ENCODE data around the gene RAMP3.
"Not testable (repeated sequence)": the region's sequence is repeated elsewhere in the genome, so short reads cannot be mapped to it uniquely, and the experiment has no call there.

RAMP3 gene

DNA sequence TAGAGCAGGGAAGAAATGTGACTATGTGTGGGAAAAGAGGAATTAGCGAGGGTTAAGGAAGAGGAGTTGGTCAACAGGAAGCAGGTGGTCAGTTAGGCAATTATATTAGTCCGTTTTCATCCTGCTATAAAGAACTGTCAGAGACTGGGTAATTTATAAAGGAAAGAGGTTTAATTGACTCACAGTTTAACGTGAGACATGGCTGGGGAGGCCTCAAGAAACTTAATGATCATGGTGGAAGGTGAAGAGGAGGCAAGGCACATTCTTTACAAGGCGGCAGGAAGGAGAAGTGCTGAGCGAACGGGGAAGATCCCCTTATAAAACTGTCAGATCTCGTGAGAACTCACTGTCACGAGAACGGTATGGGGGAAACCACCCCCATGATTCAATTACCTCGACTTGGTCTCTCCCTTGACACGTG lies 35.0 kb downstream of the RAMP3 start:
- DNase-seq (ENCODE audit: low read depth in 3 of 3), result no peak

DNA sequence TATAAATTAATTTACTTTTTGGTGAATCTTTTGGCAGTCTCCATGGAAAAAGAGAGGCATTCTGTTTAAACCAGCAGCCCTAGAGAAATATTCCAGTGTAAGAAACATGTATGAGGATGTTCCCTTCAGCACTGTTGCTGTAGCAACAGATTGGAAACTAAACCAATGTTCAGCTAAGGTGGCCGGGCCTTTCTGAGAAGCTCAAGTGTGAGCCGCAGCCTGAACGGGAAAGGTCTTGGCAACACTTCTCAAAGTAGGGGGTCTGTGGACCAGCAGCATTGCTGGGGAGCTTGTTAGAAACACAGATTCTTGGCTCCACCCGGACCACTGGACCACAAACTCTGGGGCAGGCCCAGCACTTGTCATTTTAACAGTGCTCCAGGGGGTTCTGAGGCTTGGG lies 36.2 kb downstream of the RAMP3 start:
- no peak for DNase-seq (ENCODE audit: low read depth in 3 of 3)

DNA sequence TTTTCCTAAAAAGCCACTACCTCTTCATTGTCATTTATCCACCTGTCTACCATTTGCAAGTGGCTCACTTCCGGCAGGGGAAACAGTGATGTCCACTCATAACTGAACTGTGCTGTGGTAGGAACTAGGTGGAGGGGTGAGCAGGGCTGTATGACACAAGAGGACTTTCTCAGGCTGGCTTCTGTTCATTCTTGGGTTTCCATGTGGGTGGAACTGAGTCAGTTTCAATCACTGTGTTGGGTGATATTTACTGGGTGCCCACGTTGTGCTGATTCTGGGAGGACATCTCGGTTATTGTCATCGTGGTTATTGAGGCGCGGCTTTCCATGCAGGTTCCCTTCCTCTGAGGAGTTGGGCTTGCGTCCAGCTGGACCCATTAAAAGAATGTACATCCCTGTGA lies 38.8 kb downstream of the RAMP3 start:
- DNase-seq (ENCODE audit: low read depth in 3 of 3), result peak; percentile 16 to 66 (median 50)

- DNase-seq (ENCODE audit: low read depth in 3 of 3), result no peak
Observed at GRCh38 chr7:45197461-45197860, 39.9 kb downstream of the RAMP3 start.

DNA sequence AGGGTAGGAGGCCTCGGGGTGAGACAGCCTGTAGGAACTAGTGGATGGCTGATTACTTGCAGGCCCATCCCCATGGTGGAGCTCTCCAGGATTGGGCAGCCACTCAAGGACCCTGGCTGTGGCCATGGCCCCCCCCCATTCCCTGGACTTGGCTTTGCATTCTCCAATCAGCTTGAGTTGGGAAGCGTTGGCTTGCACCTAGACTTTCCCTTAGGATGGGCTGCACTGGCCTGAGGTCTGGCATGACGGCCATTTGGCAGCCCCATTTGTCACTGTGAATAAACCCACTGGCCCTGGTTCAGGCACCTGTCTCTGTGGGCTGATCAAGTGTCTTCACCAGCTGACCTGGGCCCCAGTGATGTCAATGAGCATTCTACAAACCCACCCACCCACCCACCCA lies 41.4 kb downstream of the RAMP3 start:
- DNase-seq (ENCODE audit: low read depth in 3 of 3), result no peak

GRCh38 chr7:45199506-45199905 lies 41.9 kb downstream of the RAMP3 start:
- no peak for DNase-seq (ENCODE audit: low read depth in 3 of 3)

GRCh38 chr7:45202625-45203024 lies 45.0 kb downstream of the RAMP3 start:
- DNase-seq (ENCODE audit: low read depth in 3 of 3), result no peak

DNA sequence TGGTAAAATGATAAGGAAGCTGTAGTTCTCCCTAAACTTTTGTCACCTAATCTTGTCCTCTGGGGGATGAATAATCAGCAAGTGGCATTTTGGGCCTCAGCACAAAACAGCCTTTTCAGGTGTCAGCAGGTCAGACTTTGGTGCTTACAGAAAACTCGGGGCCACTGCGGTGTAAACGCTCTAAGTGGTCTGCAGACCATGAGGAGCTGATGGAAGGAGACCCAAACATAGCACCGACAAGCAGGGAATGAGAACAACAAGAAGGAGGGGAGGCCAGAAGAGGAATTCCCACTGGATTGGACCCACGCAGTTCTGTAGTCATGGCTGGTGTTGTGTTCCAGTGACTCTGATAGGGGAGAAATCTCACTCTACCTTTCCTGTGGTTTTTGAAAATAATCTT lies 45.4 kb downstream of the RAMP3 start:
- no peak for DNase-seq (ENCODE audit: low read depth in 3 of 3)

DNA sequence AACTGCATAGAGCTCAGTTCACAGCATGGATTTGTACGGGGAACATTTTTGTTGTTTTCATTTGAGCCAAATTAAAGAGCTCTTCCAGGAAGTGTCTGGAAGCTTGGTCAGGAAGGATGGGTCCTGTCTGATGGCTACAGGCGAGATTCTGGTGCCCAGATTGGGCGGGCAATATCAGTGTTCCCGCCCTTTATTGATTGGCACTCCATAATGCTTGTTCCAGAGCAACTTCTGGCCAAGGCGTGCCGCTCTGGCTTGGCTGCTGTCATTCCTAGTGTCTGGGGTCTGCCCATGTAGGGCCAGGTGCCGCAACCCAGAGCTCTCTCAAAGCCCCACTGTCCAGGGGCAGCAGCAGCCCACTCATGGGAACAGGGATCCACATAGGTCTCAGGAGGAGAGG lies 45.9 kb downstream of the RAMP3 start:
- no peak for DNase-seq (ENCODE audit: low read depth in 3 of 3)

DNA sequence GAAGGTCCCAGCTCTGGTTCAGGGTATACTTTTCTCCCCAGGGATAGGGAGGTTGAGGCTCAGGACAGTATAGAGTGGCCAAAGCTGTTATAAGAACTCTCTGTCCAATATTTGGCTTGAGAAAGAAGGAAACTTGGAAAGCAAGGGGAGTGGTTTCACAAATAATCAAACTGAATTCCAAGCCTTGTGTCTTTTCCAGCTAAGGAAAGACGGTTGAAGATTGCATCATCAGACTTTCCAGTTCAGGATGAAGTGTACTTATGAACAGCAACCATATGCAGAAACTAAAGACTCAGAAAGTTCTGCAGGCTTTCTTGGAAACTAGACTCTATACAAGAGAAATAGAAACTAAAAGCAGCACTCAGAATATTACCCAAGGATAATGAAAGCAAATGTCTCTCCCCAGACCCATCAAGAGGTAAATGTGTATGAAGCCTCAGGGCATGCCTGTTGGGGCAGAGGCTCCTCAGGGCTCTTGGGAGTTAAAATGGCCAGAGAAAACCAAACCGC lies 46.4 kb downstream of the RAMP3 start:
- no peak for DNase-seq (ENCODE audit: low read depth in 3 of 3)

DNA sequence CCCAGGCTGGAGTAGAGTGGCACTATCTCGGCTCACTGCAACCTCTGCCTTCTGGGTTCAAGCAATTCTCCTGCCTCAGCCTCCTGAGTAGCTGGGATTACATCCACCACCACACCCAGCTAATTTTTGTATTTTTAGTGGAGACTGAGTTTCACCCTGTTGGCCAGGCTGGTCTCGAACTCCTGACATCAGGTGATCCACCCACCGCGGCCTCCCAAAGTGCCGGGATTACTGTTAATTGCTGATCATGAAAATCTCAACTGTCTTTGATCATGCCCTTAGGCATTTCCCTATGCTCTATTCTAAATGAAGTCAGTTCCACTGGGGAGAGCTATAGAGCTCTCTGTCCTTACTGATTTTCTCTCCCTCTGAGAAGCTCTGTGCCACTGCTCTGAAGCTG lies 48.7 kb downstream of the RAMP3 start:
- DNase-seq (ENCODE audit: low read depth in 3 of 3), result not testable (repeated sequence)

GRCh38 chr7:45209909-45210308 lies 52.3 kb downstream of the RAMP3 start:
- not testable (repeated sequence) for DNase-seq (ENCODE audit: low read depth in 3 of 3)

DNA sequence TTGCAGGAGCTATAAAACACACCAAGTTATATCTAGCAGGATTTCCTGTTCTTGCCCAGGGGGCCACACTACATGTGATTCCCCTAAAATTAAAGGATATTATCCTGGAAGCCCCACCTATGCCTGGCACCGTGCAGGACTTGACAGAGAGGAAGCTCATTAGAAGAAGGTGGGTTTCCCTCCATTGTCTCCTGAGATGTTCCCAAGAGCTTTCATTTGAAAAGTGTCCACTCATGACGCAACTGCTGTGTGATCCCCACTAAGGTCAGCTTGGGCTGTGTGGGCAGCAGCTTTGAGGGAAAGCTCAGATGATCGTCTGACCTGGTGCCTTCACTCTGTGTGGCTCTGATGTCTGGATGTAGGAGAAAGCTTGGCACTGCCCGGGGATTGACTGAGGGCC lies 53.5 kb downstream of the RAMP3 start:
- no peak for DNase-seq (ENCODE audit: low read depth in 3 of 3)

DNA sequence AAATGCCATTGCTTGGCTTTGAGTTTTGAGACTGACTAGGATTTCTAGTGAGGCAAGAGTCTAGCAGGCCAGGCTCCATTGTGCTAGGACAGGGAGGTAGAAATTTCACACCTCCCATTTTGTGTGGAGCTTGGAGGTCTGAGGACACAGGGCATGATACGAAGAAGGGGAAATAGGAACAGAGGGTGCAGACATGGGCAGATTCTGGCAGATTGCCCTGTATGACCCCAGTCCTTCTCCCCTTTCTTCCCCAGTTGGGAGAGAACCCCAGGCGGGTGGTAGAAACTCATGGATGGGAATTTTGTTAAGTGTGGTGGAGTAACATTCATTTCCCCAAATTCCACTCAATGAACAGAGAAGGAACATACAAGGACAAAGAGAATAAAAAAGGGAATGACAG lies 54.4 kb downstream of the RAMP3 start:
- no peak for DNase-seq (ENCODE audit: low read depth in 3 of 3)

DNA sequence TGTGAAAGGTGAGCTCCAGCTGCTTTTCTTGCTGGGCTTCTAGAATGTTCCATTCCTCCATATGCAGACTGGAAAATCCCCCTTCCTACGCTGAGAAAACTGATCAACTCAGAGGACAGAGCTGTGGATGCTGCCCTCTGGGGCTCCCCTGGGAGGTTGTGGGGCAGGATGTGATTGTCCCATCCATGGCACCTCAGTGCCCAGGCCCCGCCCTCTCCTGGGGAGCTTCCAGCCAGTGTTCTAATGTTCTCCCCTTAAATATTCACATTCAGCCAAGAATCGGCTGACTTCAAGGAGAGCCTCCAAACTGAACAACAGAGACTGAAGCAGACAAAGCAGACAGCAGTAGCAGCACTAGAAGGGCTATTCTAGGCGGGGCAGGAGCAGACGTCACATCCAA lies 55.0 kb downstream of the RAMP3 start:
- DNase-seq (ENCODE audit: low read depth in 3 of 3), result no peak

GRCh38 chr7:45215601-45216062 lies 58.0 kb downstream of the RAMP3 start:
- no peak for DNase-seq (ENCODE audit: low read depth in 3 of 3)

- DNase-seq (ENCODE audit: low read depth in 3 of 3), result no peak
Observed at GRCh38 chr7:45216181-45216580, 58.6 kb downstream of the RAMP3 start.

DNA sequence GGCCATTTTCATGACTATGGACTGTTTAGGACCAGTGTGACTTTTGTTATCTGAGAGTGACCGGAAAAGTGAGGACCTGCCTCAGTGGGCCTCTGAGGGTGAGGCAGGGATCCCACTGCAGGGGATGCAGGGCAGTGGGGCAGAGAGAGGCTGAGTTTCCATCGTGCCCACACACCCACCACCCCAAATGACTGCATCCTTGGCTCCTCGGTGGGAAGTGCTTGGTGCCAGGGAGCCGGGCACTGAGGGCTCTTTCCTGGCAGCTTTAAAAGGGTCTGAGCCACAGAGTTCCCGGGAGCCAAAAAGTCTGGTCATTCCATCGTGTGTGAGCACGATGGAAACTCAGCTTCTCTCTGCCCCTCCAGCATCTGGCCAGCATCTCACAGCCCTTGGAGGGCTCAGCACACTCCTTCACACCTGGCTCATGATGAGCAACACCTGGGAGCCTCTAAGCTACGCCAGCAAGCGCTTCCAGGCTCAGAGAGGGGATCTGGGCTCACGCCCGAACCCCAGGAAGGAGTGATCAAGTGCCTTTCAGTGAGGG lies 59.1 kb downstream of the RAMP3 start:
- no peak for DNase-seq (ENCODE audit: low read depth in 3 of 3)

DNA sequence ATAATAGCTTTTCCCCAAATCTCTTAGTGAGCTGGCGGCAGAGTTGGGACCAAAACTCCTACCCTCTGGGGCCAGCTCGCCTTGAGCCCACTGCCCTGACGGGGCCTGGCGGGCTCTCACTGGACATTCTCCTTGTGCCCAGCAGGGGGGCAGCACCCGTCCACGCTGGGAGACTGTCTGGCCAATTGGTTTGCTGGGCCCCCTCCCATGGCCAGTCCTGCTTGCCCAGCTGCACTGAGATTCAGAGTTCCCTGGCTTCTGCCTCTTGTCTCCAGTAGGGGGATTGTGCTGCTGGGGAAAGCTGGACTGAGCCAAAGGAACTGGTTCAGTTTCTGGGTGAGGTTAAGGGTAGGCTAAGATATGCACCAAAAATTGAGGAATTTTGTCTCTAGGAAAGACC lies 59.8 kb downstream of the RAMP3 start:
- DNase-seq (ENCODE audit: low read depth in 3 of 3), result no peak

GRCh38 chr7:45219130-45219529 lies 61.5 kb downstream of the RAMP3 start:
- DNase-seq (ENCODE audit: low read depth in 3 of 3), result no peak

- no peak for DNase-seq (ENCODE audit: low read depth in 3 of 3)
Observed at GRCh38 chr7:45219801-45220435, 62.3 kb downstream of the RAMP3 start.

- DNase-seq (ENCODE audit: low read depth in 3 of 3), result no peak
Observed at GRCh38 chr7:45220846-45221618, 63.4 kb downstream of the RAMP3 start.

All from stimulated activated CD4-positive, alpha-beta T cell treated with anti-CD3 and anti-CD28 coated beads, TNF-alpha, amount 100 ng/mL, for 24 hours (primary cell).